OCI-LY3 (cell line): ENCODE measurements around the gene CATSPERZ.

ENCODE experiments used
- H2AFZ ChIP-seq: fragments of 200-600, 300-600 bp; shearing (Covaris generic); 2 replicates; pipeline ENCODE4 v1.6.0; 2014; ENCODE audit warnings: antibody characterized with exemption, low read depth, low read length
- H3K27ac ChIP-seq: fragments of 200-600, 300-600 bp; sonication (generic); 2 replicates; pipeline ENCODE4 v1.5.1; 2014; ENCODE audit warnings: mild to moderate bottlenecking, low read length, moderate library complexity, mixed read lengths
- H3K27me3 ChIP-seq: fragments of 200-600, 300-600 bp; sonication (generic); 2 replicates; pipeline ENCODE4 v1.6.1; 2014; ENCODE audit warnings: low read depth, low read length, mixed read lengths
- H3K36me3 ChIP-seq: fragments of 200-600, 300-600 bp; sonication (generic); replicated peaks from 2 replicates; pipeline ENCODE3; 2014; ENCODE audit warnings: low read depth, low read length, mixed read lengths
- H3K4me1 ChIP-seq: fragments of 300-600, 200-600 bp; sonication (generic); 2 replicates; pipeline ENCODE4 v1.6.1; 2014; ENCODE audit warnings: low read length, mixed read lengths
- H3K4me2 ChIP-seq: fragments of 200-600, 300-600 bp; sonication (generic); 2 replicates; pipeline ENCODE4 v1.6.1; 2014; ENCODE audit warnings: low read length, mixed read lengths
- H3K4me3 ChIP-seq: fragments of 300-600, 200-600 bp; sonication (generic); 2 replicates; pipeline ENCODE4 v1.5.1; 2014; ENCODE audit warnings: antibody characterized with exemption, mild to moderate bottlenecking, low read length, moderate library complexity
- H3K79me2 ChIP-seq: fragments of 300-600, 200-600 bp; shearing (Covaris generic); 2 replicates; pipeline ENCODE4 v1.6.1; 2014; ENCODE audit warnings: mild to moderate bottlenecking, low read length, mixed read lengths
- H3K9ac ChIP-seq: fragments of 300-600, 200-600 bp; shearing (Covaris generic); 2 replicates; pipeline ENCODE4 v1.6.0; 2014; ENCODE audit warnings: mild to moderate bottlenecking, low read length, moderate library complexity
- H3K9me3 ChIP-seq: fragments of 200-600, 300-600 bp; shearing (Covaris generic); 2 replicates; pipeline ENCODE4 v1.6.1; 2014; ENCODE audit warnings: low read length, mixed read lengths; ENCODE audit not compliant: insufficient read depth
- H4K20me1 ChIP-seq: fragments of 200-600, 300-600 bp; sonication (generic); 2 replicates; pipeline ENCODE4 v1.6.1; 2016; ENCODE audit warnings: low read length, mixed read lengths; ENCODE audit not compliant: insufficient read depth
- EZH2phosphoT487 ChIP-seq: fragments of 200-600 bp; shearing (Covaris generic); IDR thresholded peaks from 2 replicates; pipeline ENCODE4 v1.6.1; 2018; ENCODE audit warnings: antibody characterized with exemption, mixed run types, low read depth
- TF ChIP-seq, protein P1 (sequence below): fragments of 200-600, 300-600 bp; sonication (generic); IDR thresholded peaks from 2 replicates; pipeline ENCODE4 v1.5.1; 2014; ENCODE audit warnings: antibody characterized with exemption, low read length, low read depth

Gene CATSPERZ

DNA sequence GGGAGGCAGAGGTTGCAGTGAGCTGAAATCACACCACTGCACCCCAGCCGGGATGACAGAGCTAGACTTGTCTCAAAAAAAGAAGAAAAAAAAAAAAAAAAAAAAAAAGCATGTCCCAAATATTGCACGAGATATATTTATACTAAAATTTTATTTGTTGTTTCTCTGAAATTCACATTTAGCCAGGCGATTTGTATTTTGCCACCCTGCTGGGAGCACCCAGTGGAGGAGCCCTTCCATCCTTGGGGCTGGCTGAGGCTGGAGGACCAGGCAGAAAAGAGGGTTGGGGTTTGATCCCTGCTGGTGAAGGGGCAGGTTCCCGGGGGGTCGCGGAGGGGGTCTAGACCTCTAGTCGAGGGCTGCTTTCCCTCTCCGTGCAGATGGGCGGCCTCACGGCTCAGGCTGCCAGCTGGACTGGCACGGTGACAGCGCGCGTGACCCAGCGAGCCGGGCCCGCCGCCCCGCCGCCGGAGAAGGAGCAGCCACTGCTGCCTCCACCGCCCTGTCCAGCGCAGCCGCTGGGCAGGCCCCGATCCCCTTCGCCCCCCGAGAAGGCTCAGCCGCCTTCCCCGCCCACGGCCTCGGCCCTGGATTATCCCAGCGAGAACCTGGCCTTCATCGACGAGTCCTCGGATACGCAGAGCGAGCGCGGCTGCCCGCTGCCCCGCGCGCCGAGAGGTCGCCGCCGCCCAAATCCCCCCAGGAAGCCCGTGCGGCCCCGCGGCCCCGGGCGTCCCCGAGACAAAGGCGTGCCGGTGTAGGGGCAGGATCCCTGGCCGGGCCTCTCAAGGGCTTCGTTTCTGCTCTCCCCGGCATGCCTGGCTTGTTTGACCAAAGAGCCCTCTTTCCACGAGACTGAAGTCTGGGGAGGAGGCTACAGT is 952 bp upstream of the CATSPERZ start:
- no peak overlapping the region for H3K4me3 ChIP-seq
- H3K27ac ChIP-seq: no peak overlapping the region
- H2AFZ ChIP-seq: no peak overlapping the region
- H3K9ac ChIP-seq: no peak overlapping the region
- peaks cover 12% of the 10 kb centered on the region for H3K4me1 ChIP-seq
- H3K36me3 ChIP-seq: no peaks in the 10 kb centered on the region
- no peaks in the 10 kb centered on the region for H3K79me2 ChIP-seq
- H3K9me3 ChIP-seq: no peaks in the 10 kb centered on the region
- H3K4me2 ChIP-seq: no peak overlapping the region
- H4K20me1 ChIP-seq: no peaks in the 10 kb centered on the region
- H3K27me3 ChIP-seq: peaks cover 16% of the 10 kb centered on the region; the same call in 1 of the 2 replicates
- TF ChIP-seq EZH2phosphoT487: no peak
- TF ChIP-seq, protein P1, sequence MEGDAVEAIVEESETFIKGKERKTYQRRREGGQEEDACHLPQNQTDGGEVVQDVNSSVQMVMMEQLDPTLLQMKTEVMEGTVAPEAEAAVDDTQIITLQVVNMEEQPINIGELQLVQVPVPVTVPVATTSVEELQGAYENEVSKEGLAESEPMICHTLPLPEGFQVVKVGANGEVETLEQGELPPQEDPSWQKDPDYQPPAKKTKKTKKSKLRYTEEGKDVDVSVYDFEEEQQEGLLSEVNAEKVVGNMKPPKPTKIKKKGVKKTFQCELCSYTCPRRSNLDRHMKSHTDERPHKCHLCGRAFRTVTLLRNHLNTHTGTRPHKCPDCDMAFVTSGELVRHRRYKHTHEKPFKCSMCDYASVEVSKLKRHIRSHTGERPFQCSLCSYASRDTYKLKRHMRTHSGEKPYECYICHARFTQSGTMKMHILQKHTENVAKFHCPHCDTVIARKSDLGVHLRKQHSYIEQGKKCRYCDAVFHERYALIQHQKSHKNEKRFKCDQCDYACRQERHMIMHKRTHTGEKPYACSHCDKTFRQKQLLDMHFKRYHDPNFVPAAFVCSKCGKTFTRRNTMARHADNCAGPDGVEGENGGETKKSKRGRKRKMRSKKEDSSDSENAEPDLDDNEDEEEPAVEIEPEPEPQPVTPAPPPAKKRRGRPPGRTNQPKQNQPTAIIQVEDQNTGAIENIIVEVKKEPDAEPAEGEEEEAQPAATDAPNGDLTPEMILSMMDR: no peak

DNA sequence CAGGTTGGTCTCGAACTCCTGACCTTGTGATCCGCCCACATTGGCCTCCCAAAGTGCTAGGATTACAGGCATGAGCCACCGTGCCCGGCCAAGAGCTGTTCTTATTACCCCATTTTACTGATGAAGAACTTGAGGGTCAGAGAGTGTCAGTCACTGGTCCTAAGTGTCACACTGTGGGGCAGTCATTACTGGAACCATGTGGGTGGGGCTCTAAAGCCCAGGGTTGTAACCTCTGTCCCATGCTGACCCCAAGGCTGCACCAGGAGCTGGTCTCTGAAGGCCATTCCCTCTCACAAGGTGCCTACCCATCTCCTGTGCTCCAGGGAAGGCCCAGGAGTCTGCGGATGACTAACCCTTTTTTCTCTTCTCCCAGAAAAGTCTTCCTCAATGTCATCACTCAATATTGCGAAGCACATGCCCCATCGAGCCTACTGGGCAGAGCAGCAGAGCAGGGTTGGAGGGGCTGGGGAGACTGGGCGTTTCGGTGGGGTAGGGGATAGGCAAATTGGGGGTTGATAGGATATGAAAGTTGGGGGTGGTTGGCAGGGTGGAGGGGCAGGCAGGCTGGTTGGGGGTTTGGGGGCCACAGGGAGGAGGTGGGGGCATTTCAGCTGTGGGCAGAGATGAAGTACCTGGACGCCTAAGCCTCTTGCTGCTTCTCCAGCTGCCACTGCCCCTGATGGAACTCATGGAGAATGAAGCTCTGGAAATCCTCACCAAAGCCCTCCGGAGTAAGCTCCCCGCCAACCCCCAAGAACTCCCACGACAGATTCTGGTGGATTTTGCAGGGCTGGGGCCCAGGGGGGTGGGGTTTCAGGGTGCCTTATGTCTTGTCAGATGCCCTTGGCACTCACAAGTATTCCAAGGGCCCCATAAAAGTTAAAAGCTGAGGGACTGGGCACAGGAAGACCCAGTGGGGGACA is 3.2 kb downstream of the CATSPERZ start:
- Histone ChIP-seq H3K36me3 (no peaks in the 10 kb centered on the region), H3K4me1 (peaks cover 22% of the 10 kb centered on the region), H4K20me1 (no peaks in the 10 kb centered on the region), H3K9ac (peak overlapping the region; percentile 98; the same call in 1 of the 2 replicates), H2AFZ (no peak overlapping the region), H3K27me3 (no peaks in the 10 kb centered on the region), H3K4me2 (peak overlapping the region; percentile 86), H3K4me3 (peak overlapping the region; percentile 91), H3K79me2 (peaks cover 26% of the 10 kb centered on the region), H3K27ac (peak overlapping the region; percentile 93), H3K9me3 (no peaks in the 10 kb centered on the region)
- no peak for TF ChIP-seq EZH2phosphoT487
- TF ChIP-seq, protein P1: no peak

DNA sequence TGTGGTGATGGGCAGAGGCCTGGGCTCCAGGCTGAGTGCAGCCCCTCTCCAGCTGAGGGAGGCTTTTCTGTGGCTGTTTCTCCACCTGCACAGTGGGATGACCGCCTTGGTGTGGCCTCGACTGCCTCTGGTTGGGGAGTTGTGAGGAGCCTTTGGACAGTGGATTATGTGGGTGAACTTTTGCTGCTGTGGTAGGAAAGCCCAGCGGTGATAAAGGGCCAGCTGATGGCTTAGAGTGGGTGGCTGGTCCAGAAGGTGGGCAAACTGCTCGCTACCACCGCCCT is 3.8 kb downstream of the CATSPERZ start:
- Histone ChIP-seq H3K79me2 (peaks cover 26% of the 10 kb centered on the region), H3K27ac (peak overlapping the region; percentile 93), H2AFZ (no peak overlapping the region)

More for the DNA sequence above, 3.8 kb downstream of the CATSPERZ start:
- H3K9me3 ChIP-seq: no peaks in the 10 kb centered on the region
- peak overlapping the region; percentile 91 for H3K4me3 ChIP-seq
- H3K36me3 ChIP-seq: no peaks in the 10 kb centered on the region
- H3K4me1 ChIP-seq: peaks cover 22% of the 10 kb centered on the region
- no peaks in the 10 kb centered on the region for H3K27me3 ChIP-seq
- peak overlapping the region; percentile 86 for H3K4me2 ChIP-seq
- no peaks in the 10 kb centered on the region for H4K20me1 ChIP-seq
- TF ChIP-seq, protein P1: no peak
- TF ChIP-seq EZH2phosphoT487: no peak
- peak overlapping the region; percentile 98 for H3K9ac ChIP-seq
